Measurements from ENCODE around the gene TEX54. TPM values are rescaled to one million over a fixed set of nuclear protein-coding genes. Genes with fewer than 3 reads are reported as not detected.

TEX54 gene
- total RNA-seq, 1 experiment from 2014 or later, result not detected

GRCh38 chr11:62791501-62792201, 41.0 kb downstream of the TEX54 start, which contains the start of gene TMEM223:
TSS of gene TMEM223 (minus strand) at chr11:62792006. CDS start at chr11:62791994, 12 bp downstream.
- peaks cover 36% of the 10 kb centered on the region for H3K36me3 ChIP-seq
- peak; percentile 82 to 83 for DNase-seq
- peak within 1 kb of the TSS; percentile 68 for H3K4me3 ChIP-seq
- no peaks in the 10 kb centered on the region for H3K4me1 ChIP-seq
- peak within 1 kb of the TSS; percentile 25; the same call in 1 of the 2 replicates for H3K27ac ChIP-seq
- no peaks in the 10 kb centered on the region for H3K27me3 ChIP-seq
- H3K9me3 ChIP-seq (replicated peaks), result no peaks in the 10 kb centered on the region

GRCh38 chr11:62789576-62789975, 43.1 kb downstream of the TEX54 start:
- DNase-seq, result no peak
- no peak overlapping the region for H3K27ac ChIP-seq
- H3K27me3 ChIP-seq, result no peaks in the 10 kb centered on the region
- H3K4me3 ChIP-seq, result no peak overlapping the region
- peaks cover 20% of the 10 kb centered on the region for H3K36me3 ChIP-seq
- no peaks in the 10 kb centered on the region for H3K4me1 ChIP-seq
- H3K9me3 ChIP-seq (replicated peaks), result no peaks in the 10 kb centered on the region

- Histone ChIP-seq H3K27ac (no peak overlapping the region), H3K4me1 (no peaks in the 10 kb centered on the region), H3K9me3 (replicated peaks) (no peaks in the 10 kb centered on the region), H3K4me3 (no peak overlapping the region), H3K27me3 (no peaks in the 10 kb centered on the region), H3K36me3 (peaks cover 15% of the 10 kb centered on the region)
- DNase-seq, result no peak
Observed at GRCh38 chr11:62788991-62789390, 43.6 kb downstream of the TEX54 start.

GRCh38 chr11:62787005-62787759, 45.5 kb downstream of the TEX54 start, which contains the start of gene TMEM179B:
TSS of gene TMEM179B (plus strand) at chr11:62787402. CDS start at chr11:62787432, 30 bp downstream.
- H3K27ac ChIP-seq, result peak within 1 kb of the TSS; percentile 63
- no peaks in the 10 kb centered on the region for H3K4me1 ChIP-seq
- H3K9me3 ChIP-seq (replicated peaks), result no peaks in the 10 kb centered on the region
- peaks cover 4% of the 10 kb centered on the region; the same call in 1 of the 2 replicates for H3K36me3 ChIP-seq
- DNase-seq, result peak; percentile 97 to 98
- H3K27me3 ChIP-seq, result no peaks in the 10 kb centered on the region
- peak within 1 kb of the TSS; percentile 89 for H3K4me3 ChIP-seq

- Histone ChIP-seq H3K9me3 (replicated peaks) (no peaks in the 10 kb centered on the region), H3K27ac (peak overlapping the region; percentile 63; the same call in 1 of the 2 replicates), H3K27me3 (no peaks in the 10 kb centered on the region), H3K4me1 (no peaks in the 10 kb centered on the region), H3K4me3 (peak overlapping the region; percentile 89), H3K36me3 (peaks cover 4% of the 10 kb centered on the region; the same call in 1 of the 2 replicates)
- DNase-seq, result peak; percentile 78 to 86
Observed at GRCh38 chr11:62786318-62787004, 46.2 kb downstream of the TEX54 start.

GRCh38 chr11:62782753-62783152, 49.9 kb downstream of the TEX54 start:
- Histone ChIP-seq H3K36me3 (peaks cover 10% of the 10 kb centered on the region), H3K4me1 (no peaks in the 10 kb centered on the region), H3K27me3 (no peaks in the 10 kb centered on the region), H3K9me3 (replicated peaks) (no peaks in the 10 kb centered on the region), H3K27ac (no peak overlapping the region), H3K4me3 (no peak overlapping the region)
- DNase-seq, result no peak

Other genes starting within 250 kb of the TEX54 start
- 8.8 and 9.1 TPM in 2 replicates for gene TUT1, start 241.3 kb downstream of the TEX54 start, total RNA-seq (2014; rRNA removed; shearing (Covaris generic))
- 106 and 107 TPM in 2 replicates for gene MTA2, start 231.0 kb downstream of the TEX54 start, total RNA-seq (2014; rRNA removed; shearing (Covaris generic))
- gene EML3, start 220.1 kb downstream of the TEX54 start, total RNA-seq (2014; rRNA removed; shearing (Covaris generic)), result 5.8 and 8.9 TPM in 2 replicates
- 0.46 and 0.51 TPM in 2 replicates for gene ROM1, start 219.6 kb downstream of the TEX54 start, total RNA-seq (2014; rRNA removed; shearing (Covaris generic))
- 23.4 and 28.2 TPM in 2 replicates for gene B3GAT3, start 210.9 kb downstream of the TEX54 start, total RNA-seq (2014; rRNA removed; shearing (Covaris generic))
- gene GANAB, start 186.2 kb downstream of the TEX54 start, total RNA-seq (2014; rRNA removed; shearing (Covaris generic)), result 209 and 210 TPM in 2 replicates
- 20.1 and 20.3 TPM in 2 replicates for gene INTS5, start 179.5 kb downstream of the TEX54 start, total RNA-seq (2014; rRNA removed; shearing (Covaris generic))
- 62.6 and 65.0 TPM in 2 replicates for gene C11orf98, start 167.6 kb downstream of the TEX54 start, total RNA-seq (2014; rRNA removed; shearing (Covaris generic))
- gene CSKMT, start 167.5 kb downstream of the TEX54 start, total RNA-seq (2014; rRNA removed; shearing (Covaris generic)), result 8.5 and 10.4 TPM in 2 replicates
- 11.5 and 15.7 TPM in 2 replicates for gene UQCC3, start 161.2 kb downstream of the TEX54 start, total RNA-seq (2014; rRNA removed; shearing (Covaris generic))
- gene LBHD1, start 160.6 kb downstream of the TEX54 start, total RNA-seq (2014; rRNA removed; shearing (Covaris generic)), result 3.2 and 6.3 TPM in 2 replicates
- gene UBXN1, start 153.8 kb downstream of the TEX54 start, total RNA-seq (2014; rRNA removed; shearing (Covaris generic)), result 70.4 and 73.1 TPM in 2 replicates
- 0.55 and 0.73 TPM in 2 replicates for gene LRRN4CL, start 143.3 kb downstream of the TEX54 start, total RNA-seq (2014; rRNA removed; shearing (Covaris generic))
- gene BSCL2, start 125.4 kb downstream of the TEX54 start, total RNA-seq (2014; rRNA removed; shearing (Covaris generic)), result 24.3 and 26.1 TPM in 2 replicates
- gene GNG3, start 125.2 kb downstream of the TEX54 start, total RNA-seq (2014; rRNA removed; shearing (Covaris generic)), result not detected in 2 replicates
- 16.7 and 21.2 TPM in 2 replicates for gene HNRNPUL2, start 105.4 kb downstream of the TEX54 start, total RNA-seq (2014; rRNA removed; shearing (Covaris generic))
- gene TTC9C, start 104.4 kb downstream of the TEX54 start, total RNA-seq (2014; rRNA removed; shearing (Covaris generic)), result 46.2 and 47.0 TPM in 2 replicates
- gene ZBTB3, start 78.7 kb downstream of the TEX54 start, total RNA-seq (2014; rRNA removed; shearing (Covaris generic)), result 5.2 and 7.6 TPM in 2 replicates
- gene POLR2G, start 71.3 kb downstream of the TEX54 start, total RNA-seq (2014; rRNA removed; shearing (Covaris generic)), result 74.1 and 88.0 TPM in 2 replicates
- gene TAF6L, start 61.4 kb downstream of the TEX54 start, total RNA-seq (2014; rRNA removed; shearing (Covaris generic)), result 17.3 and 22.2 TPM in 2 replicates
- gene TMEM179B, start 45.4 kb downstream of the TEX54 start, total RNA-seq (2014; rRNA removed; shearing (Covaris generic)), result 27.6 and 31.9 TPM in 2 replicates
- gene TMEM223, start 40.8 kb downstream of the TEX54 start, total RNA-seq (2014; rRNA removed; shearing (Covaris generic)), result 13.3 and 18.3 TPM in 2 replicates
- gene NXF1, start 27.4 kb downstream of the TEX54 start, total RNA-seq (2014; rRNA removed; shearing (Covaris generic)), result 56.4 and 59.3 TPM in 2 replicates
- gene STX5, start 790 bp downstream of the TEX54 start, total RNA-seq (2014; rRNA removed; shearing (Covaris generic)), result 22.7 and 27.5 TPM in 2 replicates
- 46.7 and 50.4 TPM in 2 replicates for gene WDR74, start 6.7 kb upstream of the TEX54 start, total RNA-seq (2014; rRNA removed; shearing (Covaris generic))
- 106 and 109 TPM in 2 replicates for gene SLC3A2, start 48.1 kb upstream of the TEX54 start, total RNA-seq (2014; rRNA removed; shearing (Covaris generic))
- not detected in 2 replicates for gene CHRM1, start 88.5 kb upstream of the TEX54 start, total RNA-seq (2014; rRNA removed; shearing (Covaris generic))
- not detected in 2 replicates for gene SLC22A6, start 152.1 kb upstream of the TEX54 start, total RNA-seq (2014; rRNA removed; shearing (Covaris generic))
- not detected in 2 replicates for gene SLC22A8, start 183.0 kb upstream of the TEX54 start, total RNA-seq (2014; rRNA removed; shearing (Covaris generic))